GM12891 (cell line): ENCODE results near the gene UCK2.

Source experiments
- POLR2A ChIP-seq: IDR thresholded peaks from 2 replicates; pipeline ENCODE4 v1.6.1; 2011; ENCODE audit warnings: low read depth, low read length, control low read depth
- POLR2AphosphoS5 ChIP-seq: IDR thresholded peaks from 2 replicates; pipeline ENCODE4 v1.6.1; 2011; ENCODE audit warnings: low read depth, low read length, control low read depth
- POU2F2 ChIP-seq: IDR thresholded peaks from 2 replicates; pipeline ENCODE4 v1.6.1; 2011; ENCODE audit warnings: low read depth, mild to moderate bottlenecking, control low read depth, low read length, moderate library complexity
- SPI1 ChIP-seq: IDR thresholded peaks from 2 replicates; pipeline ENCODE4 v1.6.1; 2011; ENCODE audit warnings: low read depth, low read length, control low read depth
- TAF1 ChIP-seq: IDR thresholded peaks from 2 replicates; pipeline ENCODE4 v1.6.1; 2011; ENCODE audit warnings: low read depth, low read length, control low read depth

- TF ChIP-seq POLR2A (no peak), POLR2AphosphoS5 (no peak), SPI1 (no peak), POU2F2 (no peak), TAF1 (no peak)
Measured at GRCh38 chr1:165891111-165891860, 63.9 kb downstream of the UCK2 start.
